ENCODE measurements around the gene FOXK1.
"Not testable (repeated sequence)": the region's sequence is repeated elsewhere in the genome, so short reads cannot be mapped to it uniquely, and the experiment has no call there.

Gene FOXK1

GRCh38 chr7:4681886-4682620 lies at the start of gene FOXK1:
FOXK1 (plus strand) TSS chr7:4682295; CDS start chr7:4682309, 14 bp downstream.
- peak; percentile 81 to 95 (median 90) for DNase-seq

GRCh38 chr7:4633012-4633411 lies 49.1 kb upstream of the FOXK1 start:
- DNase-seq = peak; percentile 27 to 57 (median 41)

- peak; percentile 31 to 48 (median 33) for DNase-seq
Measured at GRCh38 chr7:4634166-4634565, 47.9 kb upstream of the FOXK1 start.

GRCh38 chr7:4638781-4639575 lies 43.1 kb upstream of the FOXK1 start:
- no peak for DNase-seq

- DNase-seq = no peak
Measured at GRCh38 chr7:4641091-4641666, 40.9 kb upstream of the FOXK1 start.

GRCh38 chr7:4641667-4642467 lies 40.2 kb upstream of the FOXK1 start:
- peak; percentile 98 to 99 (median 99) for DNase-seq

GRCh38 chr7:4642468-4643203 lies 39.5 kb upstream of the FOXK1 start:
- no peak for DNase-seq

- DNase-seq = not testable (repeated sequence)
Measured at GRCh38 chr7:4643204-4643471, 39.0 kb upstream of the FOXK1 start.

- DNase-seq = no peak
Measured at GRCh38 chr7:4645246-4645645, 36.8 kb upstream of the FOXK1 start.

- DNase-seq = no peak
Measured at GRCh38 chr7:4648111-4648510, 34.0 kb upstream of the FOXK1 start.

- DNase-seq = no peak
Measured at GRCh38 chr7:4650433-4651047, 31.6 kb upstream of the FOXK1 start.

GRCh38 chr7:4653771-4654170 lies 28.3 kb upstream of the FOXK1 start:
- DNase-seq = no peak

- no peak for DNase-seq
Measured at GRCh38 chr7:4655311-4655710, 26.8 kb upstream of the FOXK1 start.

GRCh38 chr7:4655896-4656295 lies 26.2 kb upstream of the FOXK1 start:
- no peak for DNase-seq

- DNase-seq = no peak
Measured at GRCh38 chr7:4657640-4658417, 24.3 kb upstream of the FOXK1 start.

- peak; percentile 25 to 32 (median 30) for DNase-seq
Measured at GRCh38 chr7:4659551-4660286, 22.4 kb upstream of the FOXK1 start.

GRCh38 chr7:4661871-4662270 lies 20.2 kb upstream of the FOXK1 start:
- no peak for DNase-seq

- no peak for DNase-seq
Measured at GRCh38 chr7:4663239-4664018, 18.7 kb upstream of the FOXK1 start.

- peak; percentile 40 to 65 (median 61) for DNase-seq
Measured at GRCh38 chr7:4665661-4666060, 16.4 kb upstream of the FOXK1 start.

Data from suppressor macrophage treated with lipopolysaccharide for 1 hour (primary cell).